GM10248 (cell line): Measurements from ENCODE around the gene FOCAD.

Experiments
- CTCF ChIA-PET: fragments of 300-600 bp; sonication (Branson Sonifier 250); formaldehyde crosslinking; extraction: SDS; loops from one replicate; lab custom pipeline; 2021; ENCODE audit warnings: antibody characterized with exemption; lab: Yijun Ruan, JAX
- POLR2A ChIA-PET: fragments of 350-650 bp; sonication (Branson Sonifier 250); formaldehyde crosslinking; extraction: SDS; loops from one replicate; lab custom pipeline; 2020; ENCODE audit warnings: antibody characterized with exemption; lab: Yijun Ruan, JAX
- DNase-seq: peaks from one replicate; pipeline ENCODE4 v3.0.0; 2012; ENCODE audit errors: extremely low spot score
- TF ChIP-seq, protein P1 (sequence below): IDR thresholded peaks from 2 replicates; pipeline ENCODE4 v1.5.1; 2012; ENCODE audit warnings: mild to moderate bottlenecking, low read depth; ENCODE audit errors: extremely low read depth, missing control alignments, control extremely low read depth

The FOCAD gene

DNA sequence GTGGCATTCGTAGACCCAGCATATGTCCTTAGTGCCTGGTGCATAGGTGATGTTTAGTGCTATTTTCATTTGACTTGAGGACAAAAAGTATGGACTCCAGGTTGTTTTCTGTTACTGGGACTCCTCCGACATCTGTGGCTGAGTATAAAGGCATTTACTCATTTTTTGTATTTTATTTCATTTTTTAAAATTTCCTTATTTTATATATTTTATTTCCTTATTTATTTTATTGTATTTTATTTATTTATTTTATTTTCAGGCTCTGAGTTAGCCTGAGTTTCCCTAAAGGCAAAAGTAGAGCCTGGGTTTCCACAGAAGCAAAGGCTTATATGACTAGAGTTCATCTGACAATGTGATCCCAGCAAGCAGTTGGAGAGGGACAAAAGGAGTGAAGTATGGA is 91.6 kb downstream of the FOCAD start:
- TF ChIP-seq, protein P1, sequence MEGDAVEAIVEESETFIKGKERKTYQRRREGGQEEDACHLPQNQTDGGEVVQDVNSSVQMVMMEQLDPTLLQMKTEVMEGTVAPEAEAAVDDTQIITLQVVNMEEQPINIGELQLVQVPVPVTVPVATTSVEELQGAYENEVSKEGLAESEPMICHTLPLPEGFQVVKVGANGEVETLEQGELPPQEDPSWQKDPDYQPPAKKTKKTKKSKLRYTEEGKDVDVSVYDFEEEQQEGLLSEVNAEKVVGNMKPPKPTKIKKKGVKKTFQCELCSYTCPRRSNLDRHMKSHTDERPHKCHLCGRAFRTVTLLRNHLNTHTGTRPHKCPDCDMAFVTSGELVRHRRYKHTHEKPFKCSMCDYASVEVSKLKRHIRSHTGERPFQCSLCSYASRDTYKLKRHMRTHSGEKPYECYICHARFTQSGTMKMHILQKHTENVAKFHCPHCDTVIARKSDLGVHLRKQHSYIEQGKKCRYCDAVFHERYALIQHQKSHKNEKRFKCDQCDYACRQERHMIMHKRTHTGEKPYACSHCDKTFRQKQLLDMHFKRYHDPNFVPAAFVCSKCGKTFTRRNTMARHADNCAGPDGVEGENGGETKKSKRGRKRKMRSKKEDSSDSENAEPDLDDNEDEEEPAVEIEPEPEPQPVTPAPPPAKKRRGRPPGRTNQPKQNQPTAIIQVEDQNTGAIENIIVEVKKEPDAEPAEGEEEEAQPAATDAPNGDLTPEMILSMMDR, result no peak
- DNase-seq, result no peak
- CTCF ChIA-PET, result no interaction called here
- POLR2A ChIA-PET, result no interaction called here

DNA sequence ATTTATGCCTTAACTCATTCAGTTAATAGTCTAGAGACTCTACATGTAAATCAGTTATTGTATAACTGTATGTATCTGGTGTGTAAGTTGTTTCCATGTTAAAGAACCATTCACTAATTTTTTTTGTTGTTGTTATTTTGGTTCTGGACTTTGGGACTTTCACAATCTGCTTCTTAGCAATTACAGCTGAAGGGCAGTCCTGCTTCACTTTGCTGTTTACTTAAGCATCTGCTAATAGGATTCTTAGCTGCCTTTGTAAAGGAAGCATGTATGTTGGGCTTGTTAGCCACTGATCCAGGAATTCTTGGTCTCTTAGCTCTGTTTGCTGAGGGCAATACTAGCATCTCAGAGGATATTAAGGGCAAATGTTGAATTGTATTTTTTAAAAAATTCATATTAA is 97.0 kb downstream of the FOCAD start:
- CTCF ChIA-PET, result interaction anchor here (1.3 kb wide), 1 partner anchor 160 kb away, joined by 3 read pairs; no protein-coding TSS in a partner anchor
- no peak for DNase-seq
- TF ChIP-seq, protein P1, result no peak
- POLR2A ChIA-PET, result no interaction called here

DNA sequence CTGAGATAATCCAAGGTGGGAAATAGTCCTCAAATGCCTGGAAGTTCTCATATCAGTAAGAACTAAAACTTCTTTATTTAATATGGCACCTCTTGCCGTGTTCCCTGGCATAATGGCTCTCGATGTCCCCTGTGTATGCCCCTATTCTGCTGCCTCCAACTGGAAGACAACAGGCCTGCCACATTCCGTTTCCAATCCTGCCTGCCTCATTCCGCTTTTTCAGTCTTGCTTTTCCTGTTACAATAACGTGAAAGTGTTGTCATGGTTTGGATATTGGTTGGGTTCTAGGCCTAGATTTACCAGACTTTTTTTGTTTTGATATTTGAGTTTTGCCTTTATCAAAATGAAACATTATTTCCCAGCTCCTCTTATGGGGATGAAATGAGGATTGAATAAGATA is 98.2 kb downstream of the FOCAD start:
- TF ChIP-seq, protein P1, result no peak

DNA sequence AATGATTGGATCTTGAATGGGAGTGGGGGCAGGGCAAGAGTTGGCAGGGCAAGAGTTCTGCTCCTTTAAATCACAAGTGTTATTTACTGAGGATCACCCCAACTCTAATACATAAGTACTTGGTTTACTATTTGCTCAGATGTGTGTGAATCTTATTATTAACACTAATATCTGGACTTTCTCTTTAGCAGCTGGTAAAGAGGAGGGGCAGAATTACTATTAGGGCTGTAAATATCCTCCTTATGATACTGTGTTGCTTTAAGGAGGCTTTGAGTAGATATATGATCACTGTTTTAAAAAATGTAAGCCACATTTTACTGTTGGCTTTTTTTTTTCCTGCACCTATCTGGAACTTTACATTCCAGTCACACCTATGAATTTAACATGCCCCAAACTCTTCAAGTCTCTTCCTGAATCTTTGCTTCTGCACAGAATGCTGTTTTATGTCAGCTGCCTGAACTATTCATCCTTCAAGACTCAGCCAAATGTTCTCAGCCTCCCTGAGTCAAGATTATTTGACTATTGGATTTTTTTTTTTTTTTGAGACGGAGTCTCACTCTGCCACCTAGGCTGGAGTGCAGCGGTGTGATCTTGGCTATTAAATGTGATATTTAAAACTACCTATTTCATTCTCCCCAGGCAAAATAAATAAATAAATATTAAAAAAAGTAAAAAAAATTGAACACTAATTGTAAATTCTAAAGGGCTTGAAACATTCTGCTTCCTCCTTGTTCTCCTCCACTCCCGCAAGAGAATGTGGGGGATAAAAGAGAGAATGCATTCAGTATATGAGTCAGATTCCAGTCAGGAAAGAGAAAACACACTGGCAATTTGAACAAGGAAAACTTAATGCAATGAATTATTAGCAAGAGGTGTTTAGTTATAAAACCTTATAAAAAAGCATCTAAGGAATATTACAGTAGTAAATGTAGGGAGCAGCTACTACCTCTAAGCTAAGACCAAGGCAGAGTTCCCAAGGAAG is 99.3 kb downstream of the FOCAD start:
- ChIA-PET POLR2A (no interaction called here), CTCF (no interaction called here)
- peak; percentile 2 for DNase-seq
- TF ChIP-seq, protein P1, result no peak

More for the DNA sequence above, 98.2 kb downstream of the FOCAD start:
- DNase-seq, result no peak
- ChIA-PET POLR2A (no interaction called here), CTCF (no interaction called here)

DNA sequence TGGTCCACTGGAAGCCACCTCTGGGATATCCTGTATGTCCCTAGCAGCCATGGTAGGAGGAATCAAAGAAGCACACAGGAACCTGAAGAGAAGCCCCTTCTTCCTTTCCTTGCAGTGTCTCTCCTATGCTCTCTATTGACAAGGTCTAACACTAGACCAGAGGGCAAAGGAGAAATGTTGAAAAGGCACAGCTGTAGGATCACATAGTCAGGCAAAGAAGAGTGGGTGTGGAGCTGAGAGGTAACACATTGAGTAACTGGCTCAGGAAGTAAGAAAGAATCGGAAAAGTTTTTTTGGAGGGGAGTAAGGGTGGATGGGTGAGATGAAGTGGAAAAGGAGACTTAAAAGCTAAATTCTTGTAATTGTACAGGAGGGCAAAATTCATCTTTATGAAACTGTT is 100.1 kb downstream of the FOCAD start:
- CTCF ChIA-PET, result interaction anchor here (1.1 kb wide), 2 partner anchors 24 to 71 kb away, joined by 3 to 4 read pairs; no protein-coding TSS in a partner anchor
- TF ChIP-seq, protein P1, result no peak
- no peak for DNase-seq
- POLR2A ChIA-PET, result no interaction called here

DNA sequence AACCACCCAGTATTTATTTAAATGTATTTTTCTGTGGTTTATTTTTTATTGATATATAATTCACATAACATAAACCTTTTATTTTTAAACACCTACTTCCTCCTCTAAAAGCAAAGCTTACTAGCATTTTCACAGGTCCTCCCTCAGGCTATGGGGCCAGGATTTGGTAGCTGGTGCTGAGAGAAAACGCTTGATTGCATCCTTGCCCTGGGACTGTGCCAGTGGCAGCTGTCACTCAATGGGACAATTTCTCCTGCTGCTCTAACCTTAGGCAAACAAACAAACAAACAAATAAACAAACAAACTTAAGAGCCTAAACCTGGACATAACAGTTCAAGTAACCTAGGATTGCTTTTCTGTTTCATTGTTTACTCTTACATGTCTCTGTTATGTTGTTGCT is 102.7 kb downstream of the FOCAD start:
- POLR2A ChIA-PET, result no interaction called here
- CTCF ChIA-PET, result interaction anchor here (0.6 to 1.0 kb wide), 2 partner anchors 8 to 363 kb away, joined by 3 read pairs; no protein-coding TSS in a partner anchor
- TF ChIP-seq, protein P1, result no peak
- DNase-seq, result no peak
